NCI-H82 (cell line): ENCODE measurements around the gene PLPP7.
"Not testable (repeated sequence)": the region's sequence is repeated elsewhere in the genome, so short reads cannot be mapped to it uniquely, and the experiment has no call there.

ENCODE experiments used
- DNase-seq: peaks from one replicate; lab custom pipeline; 2025; lab: John Stamatoyannopoulos, UW

The PLPP7 gene

GRCh38 chr9:131289301-131290035 is at the start of gene PLPP7:
Gene PLPP7, plus strand, starts transcription at chr9:131289723. Its CDS starts 275 bp downstream, at chr9:131289998.
- peak; percentile 84 for DNase-seq

DNA sequence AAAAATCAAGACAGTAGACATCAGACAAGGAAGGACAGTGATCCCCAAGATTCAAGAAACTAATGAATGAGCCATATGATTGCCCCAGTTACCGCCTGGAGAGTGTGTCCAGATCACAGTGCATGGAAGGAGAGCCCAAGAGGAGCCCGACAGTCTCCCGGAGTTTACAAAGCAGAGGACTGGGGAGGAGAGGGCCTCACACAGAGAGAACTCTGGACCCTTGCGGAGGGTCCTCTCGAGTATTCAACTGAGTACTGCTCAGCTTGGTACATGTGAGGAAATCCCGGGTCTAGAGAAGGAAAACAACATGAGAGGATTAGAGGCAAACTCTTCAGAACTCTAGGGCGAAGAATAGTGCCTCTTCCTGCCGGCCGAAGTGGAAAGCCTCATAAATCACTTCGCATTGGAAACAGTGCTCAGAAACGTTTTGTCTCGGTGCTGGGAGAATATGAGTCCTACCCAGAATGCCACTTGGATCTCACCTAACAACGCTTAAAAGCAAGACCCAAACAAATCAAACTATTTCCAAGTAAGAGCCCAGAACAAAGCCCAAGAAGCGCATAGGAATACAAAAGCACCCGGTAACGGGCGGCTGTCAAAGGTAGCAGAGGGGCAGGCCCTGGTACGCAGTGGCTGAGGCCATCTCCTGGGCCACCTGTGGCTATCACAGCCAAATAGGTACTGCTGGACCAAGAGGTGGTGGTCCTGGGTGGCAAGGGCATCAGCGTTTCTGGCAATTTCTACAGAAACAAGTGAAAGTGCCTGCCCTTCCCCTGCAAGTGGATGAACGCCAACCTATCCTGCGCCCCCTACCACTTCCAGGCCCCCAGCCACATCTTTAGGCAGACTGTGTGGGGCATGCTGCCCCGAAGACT is 49.2 kb upstream of the PLPP7 start:
- no peak for DNase-seq

DNA sequence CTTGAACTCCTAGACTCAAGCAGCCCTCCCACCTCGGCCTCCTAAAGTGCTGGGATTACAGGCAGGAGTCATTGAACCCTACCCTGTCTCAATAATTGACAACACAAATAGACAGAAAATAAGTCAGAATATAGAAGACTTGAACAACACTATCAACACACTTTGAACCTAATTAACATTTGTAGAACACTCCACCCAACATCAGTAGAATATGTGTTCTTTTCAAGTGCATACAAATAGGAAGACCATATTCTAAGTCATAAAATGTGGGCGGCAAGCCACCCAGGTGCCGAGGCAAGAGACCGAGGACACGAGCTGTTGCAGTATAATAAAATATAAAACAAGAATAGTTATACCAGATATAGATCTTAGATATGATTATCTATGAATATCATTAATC is 45.2 kb upstream of the PLPP7 start:
- DNase-seq: not testable (repeated sequence)

DNA sequence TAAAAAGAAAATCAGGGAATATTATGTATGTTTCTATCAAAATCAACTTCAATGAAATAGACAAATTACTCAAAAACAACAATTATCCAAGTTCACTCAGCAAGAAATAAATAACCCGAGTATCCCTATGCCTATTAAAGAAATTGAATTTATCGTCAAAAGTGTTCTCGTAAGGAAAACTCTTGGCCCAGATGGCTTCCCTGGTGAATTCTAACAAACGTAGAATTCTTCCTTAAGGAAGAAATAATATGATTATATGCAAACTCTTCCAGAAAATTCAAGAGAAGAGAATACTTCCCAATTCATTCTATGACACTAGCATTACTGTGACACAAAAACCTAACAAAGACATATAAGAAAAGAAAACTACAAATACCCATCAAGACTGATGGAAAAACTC is 42.9 kb upstream of the PLPP7 start:
- no peak for DNase-seq

DNA sequence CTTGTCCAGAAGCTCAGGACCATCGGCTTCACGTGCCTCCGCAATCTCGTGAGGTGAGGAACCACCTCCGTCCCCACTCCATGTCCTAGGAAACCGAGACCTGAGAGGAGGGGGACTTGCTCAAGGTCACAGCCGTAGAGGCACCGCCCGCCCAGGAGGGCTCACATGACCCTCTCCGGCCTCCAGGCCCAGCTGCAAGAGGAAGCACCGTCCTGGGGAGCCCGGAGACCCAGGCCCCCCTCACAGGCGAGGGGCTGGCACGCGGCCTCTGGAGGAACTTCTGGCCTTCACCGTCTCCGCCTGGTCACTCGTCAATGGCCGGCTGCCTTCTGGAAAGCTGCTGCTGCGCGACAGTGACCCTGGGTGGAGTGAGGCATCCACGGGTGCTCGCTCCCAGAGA is 37.4 kb upstream of the PLPP7 start:
- no peak for DNase-seq

DNA sequence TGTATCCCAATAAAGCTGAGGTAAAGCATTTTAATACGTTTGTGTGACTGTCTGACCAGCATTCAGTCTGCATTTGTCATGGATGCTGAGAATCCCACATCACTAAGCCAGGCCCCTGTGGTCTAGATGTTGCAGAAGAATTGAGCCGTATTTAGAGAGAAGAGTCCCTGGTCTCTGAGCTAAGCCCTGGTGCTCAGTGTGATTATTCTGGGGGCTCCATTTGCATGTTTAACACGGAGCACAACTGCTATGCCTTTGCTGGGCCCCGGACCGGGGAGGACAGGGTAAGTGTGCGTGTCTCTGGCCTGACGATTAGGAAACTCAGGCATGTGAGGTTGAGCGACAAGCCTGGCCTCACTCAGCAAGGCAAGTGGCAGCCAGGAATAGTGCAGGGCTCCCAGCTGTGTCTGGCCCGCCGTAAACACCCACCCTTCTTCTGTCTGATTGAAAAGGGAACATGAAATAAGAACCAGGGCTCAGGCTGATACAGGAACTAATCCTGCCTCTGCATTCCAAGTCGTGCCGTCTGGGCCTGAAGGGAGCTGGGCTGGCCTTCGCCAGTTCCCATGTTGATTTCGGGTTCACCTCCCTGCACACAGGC is 35.5 kb upstream of the PLPP7 start:
- DNase-seq: no peak

DNA sequence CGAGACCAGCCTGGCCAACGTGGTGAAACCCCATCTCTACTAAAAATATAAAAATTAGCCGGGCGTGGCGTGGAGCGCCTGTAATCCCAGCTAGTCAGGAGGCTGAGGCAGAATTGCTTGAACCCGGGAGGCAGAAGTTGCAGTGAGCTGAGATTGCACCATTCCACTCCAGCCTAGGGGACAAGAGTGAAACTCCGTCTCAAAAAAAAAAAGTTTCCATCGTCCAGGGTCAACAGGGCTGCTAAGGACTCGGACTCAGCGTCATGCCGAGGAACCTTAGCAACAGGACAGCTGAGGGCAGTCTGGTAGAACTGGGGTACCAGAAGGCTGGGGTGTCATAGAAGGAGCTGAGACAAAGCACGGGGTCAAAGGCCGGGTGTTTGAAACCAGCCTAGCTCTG is 34.9 kb upstream of the PLPP7 start:
- no peak for DNase-seq

GRCh38 chr9:131255676-131256197 is 33.8 kb upstream of the PLPP7 start:
- no peak for DNase-seq

GRCh38 chr9:131257266-131258025 is 32.1 kb upstream of the PLPP7 start:
- DNase-seq: no peak

DNA sequence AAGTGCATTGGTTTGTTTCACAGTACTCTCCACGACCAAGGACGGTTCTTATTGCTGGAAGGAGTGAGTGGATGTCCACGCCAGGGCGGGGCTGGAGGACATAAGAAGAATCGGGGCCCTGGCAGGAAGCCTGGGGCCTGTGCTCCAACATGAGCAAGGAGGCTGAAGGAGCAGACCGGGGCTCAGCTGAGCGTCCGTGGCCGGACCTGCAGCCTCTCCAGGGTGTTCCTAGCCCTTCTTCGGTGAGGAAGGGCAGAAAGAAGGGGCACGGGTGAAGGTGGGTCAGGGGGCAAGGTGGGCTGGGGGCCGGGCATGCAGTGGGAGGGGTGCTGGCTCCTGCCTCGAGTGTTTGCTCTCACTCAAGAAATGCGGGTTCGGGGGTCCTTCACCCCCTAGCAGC is 31.3 kb upstream of the PLPP7 start:
- DNase-seq: no peak

GRCh38 chr9:131258698-131259431 is 30.7 kb upstream of the PLPP7 start:
- DNase-seq: no peak

- DNase-seq: no peak
These were observed 30.1 kb upstream of the PLPP7 start for GRCh38 chr9:131259432-131259898.

- no peak for DNase-seq
These were observed 29.5 kb upstream of the PLPP7 start for GRCh38 chr9:131259916-131260597.

GRCh38 chr9:131260751-131261452 is 28.6 kb upstream of the PLPP7 start:
- no peak for DNase-seq

GRCh38 chr9:131262327-131263032 is 27.0 kb upstream of the PLPP7 start:
- no peak for DNase-seq

DNA sequence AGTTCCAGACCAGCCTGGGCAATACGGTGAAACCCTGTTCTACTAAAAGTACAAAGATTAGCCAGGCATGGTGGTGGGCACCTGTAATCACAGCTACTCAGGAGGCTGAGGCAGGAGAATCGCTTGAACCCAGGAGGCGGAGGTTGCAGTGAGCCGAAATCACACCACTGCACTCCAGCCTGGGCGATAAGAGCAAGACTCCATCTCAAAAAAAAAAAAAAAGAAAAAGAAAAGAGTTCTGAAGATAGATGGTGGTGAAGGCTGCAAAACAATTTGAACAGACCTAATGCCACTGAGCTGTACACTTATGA is 26.5 kb upstream of the PLPP7 start:
- not testable (repeated sequence) for DNase-seq

- DNase-seq: no peak
These were observed 25.8 kb upstream of the PLPP7 start for GRCh38 chr9:131263701-131264100.

GRCh38 chr9:131264231-131264630 is 25.3 kb upstream of the PLPP7 start:
- DNase-seq: no peak
